ENCODE results near the gene CETP. TPM values are rescaled to one million over a fixed set of nuclear protein-coding genes. Genes with fewer than 3 reads are reported as not detected.

The CETP gene
- total and polyA plus RNA-seq, 9 of the 15 experiments (the other 6 are each of a cell fraction or from before 2014, with no cell fraction given), result 0.07 to 0.11 TPM; not detected in 7

GRCh38 chr16:56987692-56988091, 25.9 kb downstream of the CETP start (continued):
- no peak for TF ChIP-seq MTA1 (IDR thresholded peaks at IDR 0.05; ENCODE audit: borderline replicate concordance)
- no peak for TF ChIP-seq RBM22 (IDR thresholded peaks at IDR 0.05; ENCODE audit: low read depth, low read length, poor library complexity, severe bottlenecking)
- TF ChIP-seq MXI1 (IDR thresholded peaks at IDR 0.05; ENCODE audit: low read depth, low read length), result no peak
- no peak for TF ChIP-seq DACH1 (IDR thresholded peaks at IDR 0.05; ENCODE audit: partially characterized antibody)
- TF ChIP-seq E2F6 (IDR thresholded peaks at IDR 0.05; ENCODE audit: borderline replicate concordance in 1 of 2, extremely low read depth in 1 of 2, insufficient read depth in 1 of 2, insufficient read length in 1 of 2, low read depth in 1 of 2, low read length in 1 of 2, poor library complexity in 1 of 2, severe bottlenecking in 1 of 2), result no peak
- TF ChIP-seq ILF3 (IDR thresholded peaks at IDR 0.05; ENCODE audit: borderline replicate concordance), result no peak

- POLR2A ChIA-PET, result interaction anchor here (0.6 to 1.3 kb wide), 4 partner anchors 11 to 158 kb away, joined by 3 to 4 read pairs (median 3); no protein-coding TSS in a partner anchor
- Histone ChIP-seq H4K20me1 (replicated peaks; ENCODE audit: control insufficient read depth, insufficient read depth, low read length) (peaks cover 4% of the 10 kb centered on the region), H3K27ac (ENCODE audit: extremely low read depth, low read depth, low read length) (no peak overlapping the region), H3K4me2 (ENCODE audit: insufficient read depth, low read length) (no peak overlapping the region), H3K27me3 (ENCODE audit: control insufficient read depth in 2 of 2, insufficient read depth in 2 of 2, low read length in 2 of 2) (peaks cover 34 to 62% of the 10 kb centered on the region in 2 experiments), H3K9ac (ENCODE audit: insufficient read depth in 1 of 2, low read depth in 2 of 2, low read length in 2 of 2) (no peak overlapping the region), H3K9me1 (ENCODE audit: control insufficient read depth, insufficient read depth, low read length) (no peaks in the 10 kb centered on the region), H2AFZ (ENCODE audit: low read depth, low read length) (no peak overlapping the region), H3K36me3 (ENCODE audit: control insufficient read depth, insufficient read depth, low read length) (no peaks in the 10 kb centered on the region), H3K4me1 (replicated peaks in 1 of 2; ENCODE audit: control insufficient read depth in 2 of 2, insufficient read depth in 2 of 2, low read length in 2 of 2) (peaks cover 0 to 14% of the 10 kb centered on the region in 2 experiments; a peak in 3 of 5 replicates), H3K79me2 (ENCODE audit: control insufficient read depth, insufficient read depth, low read length) (no peaks in the 10 kb centered on the region), H3K4me3 (no peak overlapping the region), H3K9me3 (replicated peaks; ENCODE audit: control insufficient read depth, insufficient read depth, low read depth, low read length) (no peaks in the 10 kb centered on the region)
- CTCF ChIA-PET (ENCODE audit: low intra/inter-chr PET ratio), result no interaction called here
- no TSS peak for BruUV-seq (replicated peaks)
- intact Hi-C loops (cut with micrococcal nuclease), result no loop called here
- in situ Hi-C loops (cut with MboI), result no loop called here
- DNase-seq (ENCODE audit: extremely low read depth in 1 of 4, low spot score in 3 of 4), result no peak
- WGBS (ENCODE audit: insufficient coverage, low coverage, missing lambda C conversion rate), result 3% methylated on average over 6 of the region's 6 CpGs
- no peak for FAIRE-seq
- TF ChIP-seq ZKSCAN1 (IDR thresholded peaks at IDR 0.05; ENCODE audit: low read depth, low read length) (no peak), RAD51 (IDR thresholded peaks at IDR 0.05; ENCODE audit: borderline replicate concordance, low read depth) (no peak), KAT8 (IDR thresholded peaks at IDR 0.05; ENCODE audit: low read depth) (no peak), PHF21A (IDR thresholded peaks at IDR 0.05; ENCODE audit: borderline replicate concordance, low read depth) (no peak), HDGF (IDR thresholded peaks at IDR 0.05) (no peak), CLOCK (CRISPR knock-in tag; IDR thresholded peaks at IDR 0.05; ENCODE audit: borderline replicate concordance) (no peak), CBFA2T3 (IDR thresholded peaks at IDR 0.05) (peak; percentile 33), ERF (CRISPR knock-in tag; IDR thresholded peaks at IDR 0.05) (no peak)
- ATAC-seq, result no peak
Observed at GRCh38 chr16:56988161-56988947, 26.6 kb downstream of the CETP start.

All from K562 (cell line).